ENCODE results near the gene TPT1. TPM values are rescaled to one million over a fixed set of nuclear protein-coding genes. Genes with fewer than 3 reads are reported as not detected.
"Not testable (repeated sequence)": the region's sequence is repeated elsewhere in the genome, so short reads cannot be mapped to it uniquely, and the experiment has no call there.

Gene TPT1
- polyA plus RNA-seq, 12 donors: 939 to 10,110 (median 8,602) TPM

DNA sequence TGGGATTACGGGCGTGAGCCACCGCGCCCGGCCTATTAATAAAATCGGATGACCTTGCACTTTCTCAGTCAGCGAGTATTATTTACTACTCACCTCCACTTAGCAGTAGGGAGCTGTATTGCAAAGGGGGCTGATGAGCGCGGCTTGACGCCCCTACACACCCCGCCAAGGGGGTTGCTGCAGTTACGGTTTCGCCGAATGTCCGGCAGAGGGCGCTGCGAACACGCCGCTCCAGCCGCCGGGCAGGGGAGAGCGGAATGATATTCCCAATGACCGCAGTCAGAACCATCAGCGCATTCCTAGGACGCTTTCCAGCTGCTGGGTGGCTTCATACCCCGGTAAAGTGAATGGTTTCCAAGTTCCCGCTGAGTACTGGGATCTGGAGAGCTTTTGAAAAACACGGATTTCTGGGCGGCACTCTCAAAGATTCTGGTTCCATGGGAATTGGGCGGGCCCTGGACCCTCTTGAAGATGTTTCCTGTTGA is 30.0 kb upstream of the TPT1 start:
- DNase-seq: peak; percentile 59

DNA sequence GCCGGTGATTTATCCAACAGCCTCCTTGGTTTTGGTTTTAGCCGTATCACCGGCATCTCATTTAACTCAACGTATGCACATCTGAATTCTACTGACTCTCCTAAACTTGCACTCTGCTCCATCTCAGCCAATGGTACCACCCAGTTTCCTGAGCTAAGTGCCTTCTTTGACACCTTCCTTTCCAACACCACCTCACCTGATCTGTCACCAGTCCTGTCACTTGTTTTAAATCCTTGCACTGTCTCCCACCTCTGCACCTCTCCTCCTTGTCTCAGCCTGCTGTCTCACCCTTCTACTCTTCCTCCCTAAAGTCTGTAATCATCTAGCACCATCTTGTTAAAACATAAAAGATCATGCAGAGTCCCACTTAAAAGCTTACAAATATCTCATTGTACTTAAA is 28.1 kb upstream of the TPT1 start:
- DNase-seq: no peak

DNA sequence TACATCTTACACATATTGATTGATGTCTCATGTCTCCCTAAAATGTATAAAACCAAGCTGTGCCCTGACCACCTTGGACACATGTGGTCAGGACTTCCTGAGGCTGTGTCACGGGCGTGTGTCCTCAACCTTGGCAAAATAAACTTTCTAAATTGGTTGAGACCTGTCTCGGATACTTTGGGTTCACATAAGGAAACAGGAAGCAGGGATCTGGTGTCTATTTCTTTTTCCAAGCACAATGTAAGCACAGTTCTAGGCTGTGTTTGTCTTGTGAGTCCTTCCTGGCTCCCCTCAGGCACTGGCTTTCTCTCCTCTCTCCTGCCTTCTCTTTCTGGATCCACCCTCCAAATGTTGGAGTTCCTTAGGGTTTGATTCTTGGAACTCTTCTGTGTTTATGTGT is 27.6 kb upstream of the TPT1 start:
- no peak for DNase-seq

DNA sequence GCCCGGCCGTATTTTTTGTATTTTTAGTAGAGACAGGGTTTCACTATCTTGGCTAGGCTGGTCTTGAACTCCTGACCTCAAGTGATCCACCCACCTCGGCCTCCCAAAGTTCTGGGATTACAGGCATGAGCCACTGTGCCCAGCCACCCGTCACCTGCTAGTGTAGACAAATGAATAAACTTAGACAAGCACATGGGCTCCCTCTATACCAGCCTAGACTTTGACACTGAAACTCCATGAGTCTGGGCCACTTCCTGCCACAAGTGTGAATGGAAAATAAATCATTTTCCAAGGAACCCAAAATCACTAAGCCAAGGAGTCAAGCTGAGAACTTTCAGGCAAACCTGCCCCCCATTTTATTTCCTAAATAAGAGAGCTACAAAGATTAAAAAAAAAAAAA is 27.0 kb upstream of the TPT1 start:
- no peak for DNase-seq

DNA sequence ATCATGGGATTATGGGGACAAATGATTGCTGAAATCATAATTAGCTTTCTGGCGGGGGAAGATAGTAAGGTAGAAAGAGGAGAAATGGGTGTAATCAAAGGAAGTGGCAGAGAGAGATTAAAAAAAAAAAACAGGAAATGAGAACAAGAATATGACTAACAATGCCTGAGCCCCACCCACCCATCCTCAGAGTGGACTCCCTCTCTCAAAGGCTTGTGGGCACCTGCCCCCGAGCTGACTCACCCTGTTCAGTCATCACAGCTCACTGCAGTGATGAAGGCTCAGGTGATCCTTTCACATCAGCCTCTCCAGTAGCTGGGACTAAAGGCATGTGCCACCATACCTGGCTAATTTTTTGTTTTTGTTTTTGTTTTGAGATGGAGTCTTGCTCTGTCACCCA is 26.4 kb upstream of the TPT1 start:
- no peak for DNase-seq

DNA sequence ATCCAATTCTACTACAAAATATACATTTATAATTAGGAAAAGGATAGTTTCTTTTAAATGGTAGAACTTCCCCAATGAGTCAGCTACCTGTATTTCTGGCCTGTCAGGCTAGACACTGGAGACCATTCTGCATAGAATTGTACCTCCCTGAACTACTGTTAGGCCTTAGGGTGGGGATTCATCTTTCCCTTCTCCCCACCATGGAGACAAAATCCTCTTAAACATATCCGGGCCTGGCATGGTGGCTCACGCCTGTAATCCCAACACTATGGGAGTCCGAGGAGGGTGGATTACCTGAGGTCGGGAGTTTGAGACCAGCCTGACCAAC is 24.5 kb upstream of the TPT1 start:
- DNase-seq: no peak

DNA sequence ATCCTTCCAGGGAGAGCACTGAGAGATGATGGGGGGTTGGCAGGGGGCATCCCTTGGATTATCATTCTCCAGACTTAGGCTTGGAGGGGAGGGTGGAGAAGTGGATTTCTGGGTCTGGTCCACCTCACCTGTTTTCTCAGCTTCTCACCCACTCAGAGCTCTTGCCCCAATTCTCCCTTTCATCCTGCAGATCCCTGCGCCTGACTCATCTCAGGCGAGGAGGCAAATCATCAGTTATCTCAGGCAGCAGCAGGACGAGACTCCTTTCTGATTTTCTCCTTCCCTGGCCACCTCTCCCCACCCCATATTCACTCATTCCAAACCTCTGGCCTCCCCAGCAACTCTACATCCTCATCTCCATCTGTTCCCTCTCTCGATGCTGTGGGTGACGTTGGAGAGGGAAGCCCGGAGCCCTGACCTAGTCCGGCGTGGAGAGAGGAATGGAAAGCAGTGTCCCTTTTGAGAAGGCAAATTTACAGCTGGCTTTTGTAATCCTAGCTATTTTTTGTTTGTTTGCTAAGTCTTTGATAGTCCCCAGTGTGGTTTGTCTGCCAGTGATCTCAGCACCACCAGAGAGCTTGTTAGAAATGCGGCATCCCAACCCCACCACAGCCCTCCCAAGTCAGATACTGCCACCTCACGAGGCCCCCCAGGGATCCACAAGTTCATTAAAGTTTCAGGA is 24.0 kb upstream of the TPT1 start:
- no peak for DNase-seq

DNA sequence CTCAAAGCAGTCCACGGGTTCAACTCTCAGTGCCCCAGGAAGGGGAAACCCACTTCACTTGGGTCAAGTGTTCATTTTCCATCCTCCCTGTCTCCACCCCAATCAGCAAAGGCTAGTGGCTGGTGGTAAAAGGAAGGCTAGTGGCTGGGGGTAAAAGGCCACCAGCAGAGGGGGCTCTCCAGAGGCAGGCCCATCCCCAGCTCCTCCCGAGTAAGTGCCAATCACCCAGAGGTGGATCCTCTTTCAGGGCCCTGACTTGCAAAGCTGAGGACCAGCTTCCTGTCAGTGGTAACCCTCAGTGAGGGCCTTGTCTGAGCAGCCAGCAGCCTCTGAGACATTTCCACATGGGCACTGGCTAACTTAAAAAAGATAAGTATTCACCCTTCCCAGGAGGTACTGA is 22.0 kb upstream of the TPT1 start:
- DNase-seq: no peak

DNA sequence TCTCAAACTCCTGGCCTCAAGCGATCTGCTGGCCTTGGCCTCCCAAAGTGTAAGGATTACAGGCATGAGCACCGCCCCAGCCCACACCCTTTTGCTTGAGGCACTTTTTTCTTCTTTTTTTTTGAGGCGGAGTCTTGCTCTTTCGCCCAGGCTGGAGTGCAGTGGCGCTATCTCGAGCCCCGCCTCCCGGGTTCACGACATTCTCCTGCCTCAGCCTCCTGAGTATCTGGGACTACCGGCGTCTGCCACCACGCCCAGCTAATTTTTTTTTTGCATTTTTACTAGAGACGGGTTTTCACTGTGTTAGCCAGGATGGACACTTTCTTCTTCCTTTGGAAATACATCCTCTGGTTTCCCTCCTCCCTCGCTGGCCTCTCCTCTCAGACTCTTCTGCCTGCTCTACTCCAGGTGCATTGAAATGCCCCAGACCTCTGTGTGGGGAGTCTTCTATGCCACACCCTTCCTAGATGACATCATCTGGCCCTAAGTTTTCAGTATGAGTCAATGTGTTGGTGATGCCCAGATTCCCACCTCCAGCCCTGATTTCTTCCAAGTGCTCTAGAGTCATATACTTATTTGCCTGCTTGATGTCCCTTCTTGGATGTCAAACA is 20.7 kb upstream of the TPT1 start:
- no peak for DNase-seq

DNA sequence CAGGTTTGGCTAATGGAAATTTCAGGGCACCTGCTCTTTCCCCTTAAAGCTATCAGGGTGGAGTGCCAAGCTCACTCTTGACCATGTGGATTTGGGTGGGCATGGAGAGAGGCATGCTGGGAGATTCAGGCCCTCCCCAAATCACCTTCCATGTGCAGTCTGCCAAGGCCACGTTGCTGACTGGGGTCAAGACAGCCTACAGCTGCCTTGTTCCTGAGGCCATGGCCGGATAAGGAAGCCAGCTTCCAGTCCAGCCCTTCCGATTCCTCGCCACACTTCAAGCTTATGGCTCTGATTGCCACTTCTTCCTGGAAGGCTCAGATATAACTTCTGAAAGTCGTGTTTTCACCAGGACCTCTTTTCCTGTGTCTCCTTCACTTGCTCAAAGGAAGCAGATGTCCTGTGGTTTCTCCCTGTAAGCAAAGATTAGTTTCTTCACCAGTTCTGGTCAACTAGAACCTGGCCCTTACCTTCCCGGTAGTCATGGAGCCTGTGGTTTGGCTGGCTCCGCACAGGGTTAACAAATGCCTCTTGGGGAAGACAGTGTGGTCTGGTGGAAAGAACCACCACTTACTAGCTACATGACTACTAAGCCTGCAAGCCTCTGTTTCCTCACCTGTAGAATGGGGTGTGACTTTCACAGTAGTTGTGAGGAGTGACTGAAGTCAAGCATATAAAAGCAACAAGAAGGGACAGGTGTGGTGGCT is 16.1 kb upstream of the TPT1 start:
- DNase-seq: no peak

DNA sequence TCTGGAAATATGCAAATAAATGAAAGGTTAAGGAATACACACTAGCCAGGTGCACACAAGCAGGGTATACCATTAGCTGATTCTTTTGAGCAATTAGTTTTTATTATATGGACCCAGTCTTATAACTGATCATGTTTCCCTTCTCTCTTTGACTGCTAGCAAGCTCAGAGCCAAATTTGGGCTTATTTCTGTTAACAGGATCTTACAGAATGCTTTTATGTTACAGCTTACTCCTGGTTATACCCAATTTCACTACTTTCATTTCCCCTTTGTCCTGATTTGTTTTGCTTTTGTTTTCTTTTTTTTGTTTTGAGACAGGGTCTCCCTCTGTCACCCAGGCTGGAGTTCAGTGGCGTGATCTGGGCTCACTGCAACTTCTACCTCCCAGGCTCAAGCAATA is 12.9 kb upstream of the TPT1 start:
- no peak for DNase-seq

DNA sequence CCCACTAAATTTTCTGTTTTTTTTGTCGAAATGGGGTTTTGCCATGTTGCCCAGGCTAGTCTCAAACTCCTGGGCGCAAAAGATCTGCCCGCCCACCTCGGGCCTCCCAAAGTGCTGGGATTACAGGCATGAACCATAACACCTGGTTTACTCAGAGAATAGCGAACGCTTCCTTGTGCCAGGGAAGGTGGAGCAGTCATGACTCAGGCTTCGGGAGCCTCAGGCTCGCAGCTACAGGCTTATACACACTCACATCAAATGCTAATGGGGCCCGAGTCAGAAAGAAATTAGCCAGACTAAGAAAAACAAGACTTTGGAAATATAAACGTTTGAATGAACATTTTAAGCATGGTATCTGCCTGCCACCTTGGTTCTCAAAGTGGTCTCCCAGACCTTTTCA is 11.0 kb upstream of the TPT1 start:
- DNase-seq: no peak

DNA sequence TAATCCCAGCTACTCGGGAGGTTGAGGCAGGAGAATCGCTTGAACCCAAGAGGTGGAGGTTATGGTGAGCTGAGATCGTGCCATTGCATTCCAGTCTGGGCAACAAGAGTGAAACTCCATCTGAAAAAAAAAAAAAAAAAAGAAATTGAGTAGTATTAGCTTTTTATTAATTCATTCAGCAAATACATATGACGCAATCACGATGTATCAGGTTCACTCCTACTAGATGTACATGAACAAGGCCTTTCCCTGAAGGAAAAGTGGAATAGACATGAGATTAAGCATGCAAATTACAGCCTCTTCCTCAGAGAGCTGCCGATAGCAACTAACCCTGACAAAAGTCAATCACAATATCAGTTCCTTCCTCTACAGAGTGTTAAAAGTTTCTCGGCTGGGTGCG is 9.2 kb upstream of the TPT1 start:
- no peak for DNase-seq

DNA sequence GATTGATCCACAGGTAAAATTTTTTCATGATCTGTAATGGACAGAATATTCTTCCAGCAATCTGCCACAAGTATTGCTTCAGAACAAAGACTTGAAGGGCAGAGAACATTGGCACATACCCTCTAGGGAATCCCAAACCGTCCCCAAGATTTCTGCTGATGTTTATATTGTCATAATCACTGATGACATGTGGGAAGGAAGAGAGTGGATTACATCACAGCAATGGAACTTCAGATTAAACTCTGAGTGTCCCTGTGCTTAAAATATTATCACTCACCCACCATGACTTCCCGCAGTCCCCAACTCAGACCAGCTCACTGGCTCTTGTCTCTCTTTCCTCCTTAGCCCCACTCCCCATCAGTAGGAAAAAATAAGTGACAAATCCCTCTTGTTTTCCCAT is 8.5 kb upstream of the TPT1 start:
- no peak for DNase-seq

DNA sequence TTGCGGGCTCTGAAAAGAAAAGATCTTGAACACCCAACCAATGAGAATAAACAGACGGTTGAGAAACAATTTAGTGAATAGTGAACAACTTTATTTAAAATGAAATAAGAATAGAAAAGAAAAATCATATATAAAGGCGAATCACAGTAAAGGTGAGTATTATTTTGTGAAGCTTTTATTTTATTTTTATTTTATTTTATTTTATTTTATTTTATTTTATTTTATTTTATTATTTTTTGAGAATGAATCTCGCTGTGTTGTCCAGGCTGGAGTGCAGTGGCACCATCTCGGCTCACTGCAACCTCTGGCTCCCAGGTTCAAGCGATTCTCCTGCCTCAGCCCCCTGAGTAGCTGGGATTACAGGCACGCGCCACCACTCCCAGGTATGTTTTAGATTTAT is 3.1 kb upstream of the TPT1 start:
- not testable (repeated sequence) for DNase-seq

DNA sequence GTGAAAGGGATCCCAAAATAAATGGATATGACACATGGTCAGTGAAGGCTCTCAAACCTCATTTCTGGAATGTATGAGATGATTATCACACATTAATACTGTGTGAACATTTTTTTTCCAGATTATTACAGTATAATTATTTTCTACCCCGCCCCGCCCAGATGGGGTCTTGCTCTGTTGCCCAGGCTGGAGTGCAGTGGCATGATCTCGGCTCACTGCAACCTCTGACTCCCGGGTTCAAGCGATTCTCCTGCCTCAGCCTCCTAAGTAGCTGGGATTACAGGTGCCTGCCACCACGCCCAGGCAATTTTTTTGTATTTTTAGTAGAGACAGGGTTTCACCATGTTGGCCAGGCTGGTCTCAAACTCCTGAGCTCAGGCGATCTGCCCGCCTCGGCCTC is 2.1 kb upstream of the TPT1 start:
- not testable (repeated sequence) for DNase-seq

DNA sequence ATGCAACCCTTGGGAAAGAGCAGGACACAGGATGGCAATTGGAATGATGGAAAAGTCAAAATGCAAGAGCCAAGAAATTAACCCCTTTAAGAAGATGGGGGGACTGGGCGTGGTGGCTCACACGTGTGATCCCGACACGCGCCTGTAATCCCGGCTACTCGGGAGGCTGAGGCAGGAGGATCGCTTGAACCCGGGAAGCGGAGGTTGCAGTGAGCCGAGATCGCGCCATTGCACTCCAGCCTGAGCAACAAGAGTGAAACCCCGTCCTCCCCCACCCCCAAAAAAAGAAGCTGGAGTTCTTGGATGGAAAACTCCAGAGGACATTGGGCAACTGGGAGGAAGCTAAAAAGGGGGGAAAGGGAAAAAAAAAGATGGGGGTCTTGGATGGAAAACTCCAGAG is 1.7 kb upstream of the TPT1 start:
- not testable (repeated sequence) for DNase-seq

DNA sequence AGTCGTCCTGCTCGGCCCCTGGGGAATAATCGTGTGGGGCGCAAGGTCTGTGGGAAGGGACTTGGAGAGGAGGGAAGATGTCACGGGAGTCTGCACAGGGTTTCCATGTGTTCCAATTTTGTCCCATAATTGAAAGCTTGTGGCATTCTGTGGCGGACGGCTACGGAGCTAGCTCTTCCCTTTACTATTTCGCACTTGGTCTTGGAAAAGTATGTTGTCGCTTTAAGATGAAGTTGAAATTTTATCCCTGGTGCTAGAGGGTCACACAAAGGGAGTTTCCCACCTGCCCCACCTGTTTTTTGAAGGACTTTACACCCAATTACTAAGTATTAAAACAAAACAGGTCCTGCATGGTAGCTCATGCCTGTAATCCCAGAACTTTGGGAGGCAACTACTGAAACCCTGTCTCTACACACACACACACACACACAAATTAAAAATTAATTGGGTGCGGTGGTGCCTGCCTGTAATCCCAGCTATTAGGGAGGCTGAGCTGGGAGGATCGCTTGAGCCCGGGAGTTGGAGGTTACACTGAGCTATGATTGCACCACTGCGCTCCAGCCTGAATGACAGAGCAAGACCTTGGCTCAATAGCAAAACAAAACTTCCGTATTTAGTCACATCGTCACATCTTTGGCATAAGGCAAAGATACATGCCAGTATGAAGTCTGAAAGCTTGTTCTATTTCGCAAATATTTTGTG is 967 bp upstream of the TPT1 start:
- DNase-seq: peak; percentile 31

DNA sequence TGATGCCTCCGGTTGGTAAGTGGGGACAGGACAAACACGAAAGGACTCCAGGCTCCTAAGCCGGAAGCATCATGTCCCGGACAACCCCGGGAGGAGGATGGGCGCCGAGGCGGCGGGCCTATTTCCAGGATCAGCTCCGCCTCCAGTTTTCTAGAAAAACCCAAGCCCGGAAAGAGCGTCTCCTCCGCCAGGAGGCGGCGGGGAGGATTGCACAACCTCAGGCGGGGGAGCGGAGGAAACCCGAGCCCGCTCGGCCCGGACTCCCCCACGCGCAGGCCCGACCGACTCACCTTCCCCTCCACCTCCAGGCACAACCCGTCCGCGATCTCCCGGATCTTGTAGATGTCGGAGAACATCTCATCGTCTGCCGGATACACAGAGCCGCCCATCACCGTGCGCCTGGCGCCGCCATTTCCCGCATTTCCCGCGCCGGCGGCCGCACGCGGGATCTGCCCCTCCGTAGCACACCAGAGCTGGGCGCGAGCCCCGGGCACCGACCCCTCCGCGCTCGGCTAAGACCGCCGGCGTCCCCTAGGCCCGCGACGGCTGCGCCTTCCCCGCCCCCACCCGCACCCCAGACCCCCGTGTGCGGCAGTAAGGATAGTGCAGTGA is 455 bp downstream of the TPT1 start:
- peak; percentile 94 for DNase-seq

DNA sequence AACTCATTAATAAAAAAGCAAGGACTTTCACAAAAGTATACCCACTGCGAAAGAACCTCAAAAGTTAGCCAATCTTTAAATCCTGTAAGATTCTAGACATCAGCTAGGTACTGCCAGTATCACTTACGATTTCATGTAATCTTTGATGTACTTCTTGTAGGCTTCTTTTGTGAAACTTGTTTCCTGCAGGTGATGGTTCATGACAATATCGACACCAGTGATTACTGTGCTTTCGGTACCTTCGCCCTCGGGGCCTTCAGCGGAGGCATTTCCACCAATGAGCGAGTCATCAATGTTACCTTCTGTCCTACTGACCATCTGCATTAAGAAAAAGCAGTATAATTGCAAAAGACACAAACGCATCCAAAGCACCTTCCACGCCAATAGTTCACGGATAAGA is 1.1 kb downstream of the TPT1 start:
- DNase-seq: no peak

DNA sequence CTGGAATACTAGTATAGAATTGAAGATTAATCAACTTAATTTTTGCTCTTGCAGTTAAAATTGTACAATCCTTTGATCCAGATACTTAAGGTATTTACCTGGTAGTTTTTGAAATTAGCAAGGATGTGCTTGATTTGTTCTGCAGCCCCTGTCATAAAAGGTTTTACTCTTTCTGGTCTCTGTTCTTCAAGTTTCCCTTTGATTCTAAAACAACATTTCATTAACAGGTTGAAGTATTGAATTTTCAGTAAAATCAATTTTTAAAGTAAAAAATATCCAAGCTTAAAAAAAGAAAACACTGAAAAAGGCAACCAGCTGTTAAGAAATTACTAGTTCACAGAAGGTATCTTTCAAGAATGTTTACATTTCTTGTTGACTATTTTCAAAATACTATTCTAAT is 1.6 kb downstream of the TPT1 start:
- no peak for DNase-seq

DNA sequence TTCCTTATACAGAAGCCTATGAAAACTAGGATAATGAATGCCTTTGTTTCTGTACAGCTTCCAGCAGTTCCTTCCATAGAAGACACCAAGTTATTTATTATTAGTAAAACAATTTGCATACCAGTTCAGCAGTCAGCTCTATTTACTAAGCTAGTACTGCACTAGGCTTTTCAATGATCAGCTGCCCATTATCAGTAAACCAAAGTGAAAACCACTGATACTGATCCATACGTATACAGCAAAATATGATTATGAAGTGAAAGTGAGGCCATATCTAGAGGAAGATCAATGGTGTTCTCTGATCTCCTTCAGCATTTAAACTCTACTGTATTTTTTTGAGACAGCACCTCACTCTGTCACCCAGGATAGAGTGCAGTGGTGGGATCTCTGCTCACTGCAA is 3.2 kb downstream of the TPT1 start:
- DNase-seq: no peak
